Osteocyte (in vitro differentiated cells): ENCODE results near the gene CHMP4B. TPM values are rescaled to one million over a fixed set of nuclear protein-coding genes. Genes with fewer than 3 reads are reported as not detected.

Source experiments
- DNase-seq: peaks from one replicate; pipeline ENCODE4 v3.0.0; 2021; ENCODE audit warnings: mixed read lengths; ENCODE audit not compliant: unreplicated experiment; ENCODE audit errors: extremely low spot score
- H3K27ac Mint-ChIP-seq: one replicate; pipeline ENCODE4 v1.8.0; 2021; ENCODE audit warnings: mild to moderate bottlenecking, mixed read lengths; ENCODE audit not compliant: unreplicated experiment
- H3K27me3 Mint-ChIP-seq: one replicate; pipeline ENCODE4 v1.8.0; 2021; ENCODE audit warnings: mixed read lengths; ENCODE audit not compliant: unreplicated experiment
- H3K36me3 Mint-ChIP-seq: one replicate; pipeline ENCODE4 v1.8.0; 2021; ENCODE audit warnings: mixed read lengths; ENCODE audit not compliant: unreplicated experiment
- H3K4me1 Mint-ChIP-seq: one replicate; pipeline ENCODE4 v1.8.0; 2021; ENCODE audit warnings: mixed read lengths; ENCODE audit not compliant: unreplicated experiment
- H3K4me3 Mint-ChIP-seq: one replicate; pipeline ENCODE4 v1.8.0; 2021; ENCODE audit warnings: mild to moderate bottlenecking, moderate library complexity, mixed read lengths; ENCODE audit not compliant: unreplicated experiment
- H3K9me3 Mint-ChIP-seq: one replicate; pipeline ENCODE4 v1.8.0; 2021; ENCODE audit warnings: mixed read lengths; ENCODE audit not compliant: unreplicated experiment
- CTCF ChIP-seq: fragments of 200-600 bp; sonication (generic); IDR thresholded peaks from 2 replicates; pipeline ENCODE4 v1.5.0; 2021; ENCODE audit warnings: antibody characterized with exemption, mild to moderate bottlenecking, moderate library complexity
- total RNA-seq: library from RNA; stranded (reverse); gene quantifications from 2 replicates; pipeline ENCODE4 v1.2.1, GENCODE V29; 2021

The CHMP4B gene
- total RNA-seq, 1 donor from 2014 or later: 92.5 TPM

GRCh38 chr20:33822991-33823390, 11.8 kb downstream of the CHMP4B start:
- no peak overlapping the region for H3K4me3 Mint-ChIP-seq
- no peak for TF ChIP-seq CTCF
- no peak for DNase-seq
- H3K27me3 Mint-ChIP-seq: no peaks in the 10 kb centered on the region
- peaks cover 27% of the 10 kb centered on the region for H3K4me1 Mint-ChIP-seq
- H3K9me3 Mint-ChIP-seq: no peaks in the 10 kb centered on the region
- H3K27ac Mint-ChIP-seq: no peak overlapping the region
- H3K36me3 Mint-ChIP-seq: no peaks in the 10 kb centered on the region

GRCh38 chr20:33824852-33825251, 13.7 kb downstream of the CHMP4B start:
- Mint-ChIP-seq H3K4me3 (no peak overlapping the region), H3K36me3 (no peaks in the 10 kb centered on the region), H3K9me3 (no peaks in the 10 kb centered on the region), H3K4me1 (peaks cover 41% of the 10 kb centered on the region), H3K27me3 (no peaks in the 10 kb centered on the region), H3K27ac (no peak overlapping the region)
- DNase-seq: no peak
- TF ChIP-seq CTCF: no peak

GRCh38 chr20:33825340-33826269, 14.5 kb downstream of the CHMP4B start:
- no peak for TF ChIP-seq CTCF
- no peak overlapping the region for H3K27ac Mint-ChIP-seq
- H3K36me3 Mint-ChIP-seq: no peaks in the 10 kb centered on the region
- no peaks in the 10 kb centered on the region for H3K27me3 Mint-ChIP-seq
- peaks cover 44% of the 10 kb centered on the region for H3K4me1 Mint-ChIP-seq
- H3K9me3 Mint-ChIP-seq: no peaks in the 10 kb centered on the region
- no peak for DNase-seq
- no peak overlapping the region for H3K4me3 Mint-ChIP-seq

GRCh38 chr20:33826270-33826897, 15.2 kb downstream of the CHMP4B start:
- Mint-ChIP-seq H3K27me3 (no peaks in the 10 kb centered on the region), H3K27ac (no peak overlapping the region), H3K4me3 (no peak overlapping the region), H3K4me1 (peaks cover 46% of the 10 kb centered on the region), H3K9me3 (no peaks in the 10 kb centered on the region), H3K36me3 (no peaks in the 10 kb centered on the region)
- no peak for TF ChIP-seq CTCF
- no peak for DNase-seq

GRCh38 chr20:33827109-33827508, 16.0 kb downstream of the CHMP4B start:
- no peaks in the 10 kb centered on the region for H3K36me3 Mint-ChIP-seq
- H3K9me3 Mint-ChIP-seq: no peaks in the 10 kb centered on the region
- no peak for TF ChIP-seq CTCF
- DNase-seq: no peak
- peaks cover 52% of the 10 kb centered on the region for H3K4me1 Mint-ChIP-seq
- no peak overlapping the region for H3K4me3 Mint-ChIP-seq
- no peaks in the 10 kb centered on the region for H3K27me3 Mint-ChIP-seq
- H3K27ac Mint-ChIP-seq: no peak overlapping the region
